Activated T-helper 9 cell treated with anti-CD3 and anti-CD28 coated beads, Interleukin-2, amount 50 U/mL, for 16 hours (primary cell): ENCODE measurements around the gene CNOT10.

Source experiments
- DNase-seq: peaks from one replicate; pipeline ENCODE4 v3.0.0-alpha.2; 2020; ENCODE audit warnings: low read depth

Gene CNOT10

GRCh38 chr3:32817558-32818228 is 132.7 kb downstream of the CNOT10 start, which contains the start of gene TRIM71:
Gene TRIM71 (plus strand): TSS chr3:32817997. CDS start chr3:32818081, 84 bp downstream.
- no peak for DNase-seq

- no peak for DNase-seq
Observed at GRCh38 chr3:32818229-32818969, 133.4 kb downstream of the CNOT10 start.

- no peak for DNase-seq
Observed at GRCh38 chr3:32818970-32819511, 134.1 kb downstream of the CNOT10 start.

GRCh38 chr3:32819551-32820348 is 134.8 kb downstream of the CNOT10 start:
- no peak for DNase-seq

GRCh38 chr3:32820430-32820829 is 135.4 kb downstream of the CNOT10 start:
- no peak for DNase-seq

DNA sequence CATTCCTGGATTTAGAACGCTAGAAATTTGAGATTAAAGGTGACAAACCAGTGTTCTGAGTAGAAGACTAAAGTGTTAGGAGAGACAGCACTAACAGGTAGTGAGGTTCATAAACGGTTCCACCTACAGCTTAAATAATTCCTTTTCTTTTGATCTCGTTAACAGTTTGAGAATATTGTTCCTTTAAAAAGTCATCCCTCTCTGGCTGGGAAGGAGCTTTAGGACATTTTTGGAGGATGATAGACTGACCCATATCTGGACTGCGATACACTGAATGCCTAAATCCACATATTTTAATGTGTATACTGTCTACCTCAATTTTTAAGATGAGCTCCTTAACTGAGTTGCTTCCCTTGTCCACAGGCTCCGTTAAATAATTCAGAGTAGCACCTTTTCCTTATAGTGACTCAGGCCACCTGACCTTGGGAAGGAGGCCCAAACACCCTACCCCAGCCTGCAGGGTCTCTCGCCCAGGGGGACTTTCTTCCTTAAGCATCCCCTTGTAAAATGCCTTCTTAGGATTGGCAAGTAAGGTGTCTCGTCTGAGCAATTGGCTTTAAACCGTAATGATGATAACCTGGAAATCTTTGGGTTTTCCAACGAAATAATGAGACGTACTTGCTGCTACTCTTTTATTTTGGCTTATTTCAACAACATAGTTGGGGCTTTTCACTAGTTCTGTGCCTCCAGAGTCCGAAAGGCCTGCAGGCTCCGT is 136.1 kb downstream of the CNOT10 start:
- no peak for DNase-seq

DNA sequence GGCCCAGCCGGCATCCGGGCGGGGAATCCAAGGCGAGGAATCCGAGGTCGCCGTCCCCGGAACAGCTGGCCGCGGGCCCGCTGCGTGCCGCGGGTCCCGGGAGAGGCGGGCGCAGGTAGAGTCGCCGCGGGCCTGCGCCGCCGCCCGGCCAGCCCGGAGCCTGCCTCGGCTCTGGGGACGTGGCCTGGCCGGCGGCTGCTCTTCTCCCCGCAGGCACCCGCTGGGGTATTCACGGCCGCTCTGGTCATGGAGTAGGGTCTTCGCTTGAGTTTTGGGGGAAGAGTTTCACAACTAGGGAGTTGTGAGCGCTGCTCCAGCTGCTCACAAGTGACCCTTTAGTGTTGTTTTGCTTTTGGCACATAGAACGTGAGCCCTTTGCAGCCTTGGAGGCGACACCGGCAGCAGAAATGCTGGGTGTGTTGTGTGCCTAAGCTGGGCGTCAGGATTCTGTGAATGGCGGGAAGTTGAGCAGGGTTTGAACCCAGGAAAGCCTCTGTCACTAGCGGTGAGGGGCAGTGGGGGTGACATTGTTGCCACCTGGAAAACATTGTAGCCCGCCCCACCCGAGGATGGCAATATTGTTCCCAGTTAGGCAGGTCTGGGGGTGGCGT is 136.8 kb downstream of the CNOT10 start:
- no peak for DNase-seq

DNA sequence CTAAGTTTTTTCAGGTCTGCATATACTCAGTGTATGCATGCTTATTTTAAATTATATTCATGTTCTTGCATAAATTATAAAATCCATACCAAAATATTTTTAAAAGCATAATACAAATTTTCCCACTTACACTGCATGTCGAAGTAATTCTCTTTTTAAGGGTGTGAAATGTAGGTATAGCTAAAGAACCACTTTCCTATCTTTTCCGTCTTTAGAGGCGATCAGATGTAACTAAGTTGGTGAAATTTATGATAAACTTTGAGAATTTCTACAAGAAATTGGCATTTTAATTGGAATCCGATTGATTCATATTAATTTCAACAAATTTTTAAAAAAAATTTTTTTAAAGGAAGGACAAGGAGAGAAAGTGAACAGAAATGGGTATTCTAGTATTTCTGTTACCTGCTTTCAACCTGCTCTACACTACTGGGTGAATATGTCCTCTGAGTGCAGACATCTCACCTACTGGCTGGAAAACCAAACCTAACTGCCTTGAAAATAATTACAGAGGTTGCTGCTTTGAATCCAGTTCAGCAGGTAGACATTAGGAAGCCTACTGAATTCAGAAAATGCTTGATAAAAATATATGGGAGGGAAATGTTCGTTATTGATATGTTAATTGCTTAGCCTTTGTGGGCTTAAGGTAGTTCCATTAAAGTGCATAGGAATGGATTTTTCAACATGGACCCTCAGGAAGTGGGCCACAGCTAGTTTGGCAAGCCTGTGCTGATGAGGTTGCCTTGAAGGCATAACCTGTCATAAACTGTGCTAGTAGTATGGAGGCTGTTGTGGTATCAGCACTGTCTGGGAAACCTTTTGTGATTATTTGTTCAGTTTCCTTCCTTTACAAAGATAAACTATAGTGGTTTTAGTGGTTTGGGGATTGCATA is 137.9 kb downstream of the CNOT10 start:
- no peak for DNase-seq
